GM19324 (cell line): Measurements from ENCODE around the gene FBXL20.
"Not testable (repeated sequence)": the region's sequence is repeated elsewhere in the genome, so short reads cannot be mapped to it uniquely, and the experiment has no call there.

Experiments
- ATAC-seq: cut with Tn5 transposase; IDR thresholded peaks from one replicate; pipeline ENCODE4 v1.9.1; 2021; ENCODE audit warnings: mild to moderate bottlenecking, moderate library complexity; ENCODE audit not compliant: unreplicated experiment, low FRiP score

The FBXL20 gene

GRCh38 chr17:39401412-39402243 is at the start of gene FBXL20:
FBXL20 (minus strand) TSS chr17:39401626; CDS start chr17:39401402, 224 bp downstream.
- peak; percentile 77 for ATAC-seq

GRCh38 chr17:39450847-39451581 is 49.6 kb upstream of the FBXL20 start, which contains the start of gene MED1:
MED1 (minus strand) TSS chr17:39451263; CDS start chr17:39451062, 201 bp downstream.
- ATAC-seq: peak; percentile 93

GRCh38 chr17:39450051-39450450 is 48.6 kb upstream of the FBXL20 start:
- no peak for ATAC-seq

GRCh38 chr17:39447561-39447960 is 46.1 kb upstream of the FBXL20 start:
- no peak for ATAC-seq

- ATAC-seq: no peak
These were observed 41.9 kb upstream of the FBXL20 start for GRCh38 chr17:39443326-39443725.

- ATAC-seq: not testable (repeated sequence)
These were observed 38.4 kb upstream of the FBXL20 start for GRCh38 chr17:39439868-39440267.

GRCh38 chr17:39429600-39429999 is 28.2 kb upstream of the FBXL20 start:
- ATAC-seq: no peak

- no peak for ATAC-seq
These were observed 14.7 kb upstream of the FBXL20 start for GRCh38 chr17:39416141-39416540.

- no peak for ATAC-seq
These were observed 8.9 kb upstream of the FBXL20 start for GRCh38 chr17:39410279-39410678.

GRCh38 chr17:39408360-39408759 is 6.9 kb upstream of the FBXL20 start:
- no peak for ATAC-seq

- no peak for ATAC-seq
These were observed 5.5 kb upstream of the FBXL20 start for GRCh38 chr17:39406951-39407350.

GRCh38 chr17:39405436-39405835 is 4.0 kb upstream of the FBXL20 start:
- no peak for ATAC-seq

- no peak for ATAC-seq
These were observed 3.3 kb upstream of the FBXL20 start for GRCh38 chr17:39404542-39405378.

GRCh38 chr17:39402890-39403605 is 1.6 kb upstream of the FBXL20 start:
- ATAC-seq: no peak

- ATAC-seq: peak; percentile 64
These were observed 941 bp upstream of the FBXL20 start for GRCh38 chr17:39402244-39402889.

- ATAC-seq: no peak
These were observed 647 bp downstream of the FBXL20 start for GRCh38 chr17:39400547-39401411.

GRCh38 chr17:39399791-39400190 is 1.6 kb downstream of the FBXL20 start:
- no peak for ATAC-seq

- ATAC-seq: no peak
These were observed 7.7 kb downstream of the FBXL20 start for GRCh38 chr17:39393736-39394135.

GRCh38 chr17:39391448-39391847 is 10.0 kb downstream of the FBXL20 start:
- ATAC-seq: no peak
